ENCODE results near the gene FLNB.

DNA sequence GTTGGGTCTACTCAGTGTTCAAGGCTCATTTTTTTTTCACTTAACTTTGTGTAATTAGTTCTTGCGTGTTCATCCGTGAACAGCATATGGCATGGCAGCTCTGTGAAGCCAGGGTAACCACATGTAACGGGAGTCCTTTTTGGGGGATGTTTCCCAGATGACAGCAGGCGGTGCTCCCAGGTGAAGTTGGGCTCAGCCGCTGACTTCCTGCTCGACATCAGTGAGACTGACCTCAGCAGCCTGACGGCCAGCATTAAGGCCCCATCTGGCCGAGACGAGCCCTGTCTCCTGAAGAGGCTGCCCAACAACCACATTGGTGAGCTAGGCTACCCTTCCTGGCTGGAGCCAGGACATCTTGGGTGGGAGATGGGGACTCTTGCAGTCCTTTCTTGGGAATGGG is 139.8 kb downstream of the FLNB start:
- TF ChIP-seq EZH2 (IDR thresholded peaks at IDR 0.05; ENCODE audit: low read depth, low read length, severe bottlenecking) (no peak), TAF1 (IDR thresholded peaks at IDR 0.05; ENCODE audit: low read depth, low read length) (no peak), CHD1 (IDR thresholded peaks at IDR 0.05; ENCODE audit: low read depth, low read length) (no peak), EP300 (IDR thresholded peaks at IDR 0.05; ENCODE audit: borderline replicate concordance in 1 of 2, low read depth in 2 of 2, low read length in 2 of 2) (no peak), RFX5 (IDR thresholded peaks at IDR 0.05; ENCODE audit: borderline replicate concordance, low read depth, low read length) (no peak), POLR2A (IDR thresholded peaks at IDR 0.05; ENCODE audit: control extremely low read depth in 1 of 2, low read depth in 2 of 2, low read length in 2 of 2) (no peak), TBP (IDR thresholded peaks at IDR 0.05; ENCODE audit: low read depth, low read length) (no peak), CHD2 (IDR thresholded peaks at IDR 0.05; ENCODE audit: low read length) (no peak), JUND (IDR thresholded peaks at IDR 0.05; ENCODE audit: low read length) (no peak), CREB1 (IDR thresholded peaks at IDR 0.05) (no peak), NANOG (IDR thresholded peaks at IDR 0.05; ENCODE audit: insufficient read depth, low read depth, low read length, poor library complexity, severe bottlenecking) (no peak)
- TF ChIP-seq, protein P1, sequence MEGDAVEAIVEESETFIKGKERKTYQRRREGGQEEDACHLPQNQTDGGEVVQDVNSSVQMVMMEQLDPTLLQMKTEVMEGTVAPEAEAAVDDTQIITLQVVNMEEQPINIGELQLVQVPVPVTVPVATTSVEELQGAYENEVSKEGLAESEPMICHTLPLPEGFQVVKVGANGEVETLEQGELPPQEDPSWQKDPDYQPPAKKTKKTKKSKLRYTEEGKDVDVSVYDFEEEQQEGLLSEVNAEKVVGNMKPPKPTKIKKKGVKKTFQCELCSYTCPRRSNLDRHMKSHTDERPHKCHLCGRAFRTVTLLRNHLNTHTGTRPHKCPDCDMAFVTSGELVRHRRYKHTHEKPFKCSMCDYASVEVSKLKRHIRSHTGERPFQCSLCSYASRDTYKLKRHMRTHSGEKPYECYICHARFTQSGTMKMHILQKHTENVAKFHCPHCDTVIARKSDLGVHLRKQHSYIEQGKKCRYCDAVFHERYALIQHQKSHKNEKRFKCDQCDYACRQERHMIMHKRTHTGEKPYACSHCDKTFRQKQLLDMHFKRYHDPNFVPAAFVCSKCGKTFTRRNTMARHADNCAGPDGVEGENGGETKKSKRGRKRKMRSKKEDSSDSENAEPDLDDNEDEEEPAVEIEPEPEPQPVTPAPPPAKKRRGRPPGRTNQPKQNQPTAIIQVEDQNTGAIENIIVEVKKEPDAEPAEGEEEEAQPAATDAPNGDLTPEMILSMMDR (IDR thresholded peaks at IDR 0.05; ENCODE audit: control extremely low read depth in 1 of 3, insufficient read depth in 1 of 3, low read depth in 1 of 3, low read length in 3 of 3): no peak
- TF ChIP-seq, protein P2, sequence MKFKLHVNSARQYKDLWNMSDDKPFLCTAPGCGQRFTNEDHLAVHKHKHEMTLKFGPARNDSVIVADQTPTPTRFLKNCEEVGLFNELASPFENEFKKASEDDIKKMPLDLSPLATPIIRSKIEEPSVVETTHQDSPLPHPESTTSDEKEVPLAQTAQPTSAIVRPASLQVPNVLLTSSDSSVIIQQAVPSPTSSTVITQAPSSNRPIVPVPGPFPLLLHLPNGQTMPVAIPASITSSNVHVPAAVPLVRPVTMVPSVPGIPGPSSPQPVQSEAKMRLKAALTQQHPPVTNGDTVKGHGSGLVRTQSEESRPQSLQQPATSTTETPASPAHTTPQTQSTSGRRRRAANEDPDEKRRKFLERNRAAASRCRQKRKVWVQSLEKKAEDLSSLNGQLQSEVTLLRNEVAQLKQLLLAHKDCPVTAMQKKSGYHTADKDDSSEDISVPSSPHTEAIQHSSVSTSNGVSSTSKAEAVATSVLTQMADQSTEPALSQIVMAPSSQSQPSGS (IDR thresholded peaks at IDR 0.05; ENCODE audit: low read length): no peak
- TF ChIP-seq, protein P3, sequence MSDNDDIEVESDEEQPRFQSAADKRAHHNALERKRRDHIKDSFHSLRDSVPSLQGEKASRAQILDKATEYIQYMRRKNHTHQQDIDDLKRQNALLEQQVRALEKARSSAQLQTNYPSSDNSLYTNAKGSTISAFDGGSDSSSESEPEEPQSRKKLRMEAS (IDR thresholded peaks at IDR 0.05): no peak
